Left hindlimb (tissue), 1 donor: ENCODE measurements around the gene AQP1.

Experiments used
- DNase-seq: peaks from one replicate; pipeline ENCODE4 v3.0.0-alpha.2; 2018

The AQP1 gene

DNA sequence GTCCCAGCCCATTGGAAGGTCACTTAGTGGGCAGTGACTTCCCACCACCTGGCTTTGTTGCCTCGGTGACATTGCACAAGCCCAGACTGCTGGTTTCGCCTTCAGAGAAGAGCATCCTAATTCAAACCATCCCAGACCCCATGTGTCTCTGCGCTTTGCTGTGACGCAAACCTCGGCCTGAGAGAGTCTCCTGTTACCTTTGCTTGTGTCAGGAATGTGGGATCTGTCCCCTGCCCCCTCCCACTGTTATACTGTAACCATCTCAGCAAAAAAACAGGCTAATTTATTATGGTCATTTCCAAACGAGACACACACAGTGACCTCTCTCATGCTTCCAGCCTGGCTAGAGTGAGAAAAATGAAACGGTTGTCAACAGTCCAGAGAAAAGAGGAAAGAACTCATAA lies 25.0 kb upstream of the AQP1 start:
- no peak for DNase-seq

DNA sequence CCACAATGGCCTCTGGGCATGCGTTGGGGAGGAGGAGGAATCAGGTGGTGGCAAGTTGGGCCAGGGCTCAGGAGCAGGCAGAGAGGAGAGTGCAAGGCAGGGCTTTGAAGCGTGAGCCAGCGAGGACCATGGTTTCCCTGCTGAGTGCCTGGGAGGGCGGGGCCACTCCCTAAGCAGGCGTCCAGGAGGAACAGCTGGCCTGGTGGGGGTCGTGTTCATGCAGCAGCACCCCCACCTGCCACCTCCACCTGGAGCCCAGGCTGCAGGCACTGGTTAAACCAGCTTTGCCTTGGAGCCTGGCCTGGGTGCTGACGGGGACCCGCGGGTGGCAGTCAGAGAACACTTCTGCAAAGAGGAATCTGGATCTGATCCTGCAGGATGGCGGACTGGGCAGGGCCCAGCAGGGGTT lies 24.2 kb upstream of the AQP1 start:
- DNase-seq = no peak

DNA sequence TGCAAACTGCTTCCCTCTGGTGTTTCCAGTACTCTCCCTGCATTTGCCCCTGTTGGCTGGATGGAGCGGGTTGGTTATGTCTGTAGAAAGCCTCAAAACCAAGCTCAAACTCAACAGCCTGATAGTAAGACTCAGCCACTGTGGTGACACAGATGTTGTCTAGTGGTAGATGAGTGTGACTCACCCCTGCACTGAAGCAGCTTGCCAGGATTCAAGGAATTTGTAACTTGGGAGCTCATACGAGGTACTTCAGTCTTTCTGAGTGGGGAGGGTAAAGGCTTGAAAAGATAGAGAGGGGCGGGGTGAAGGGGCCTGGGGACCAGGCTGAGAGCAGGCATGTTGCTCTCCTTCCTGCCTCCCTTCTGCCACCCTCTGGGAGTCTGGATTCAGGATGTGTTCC lies 22.9 kb upstream of the AQP1 start:
- no peak for DNase-seq

DNA sequence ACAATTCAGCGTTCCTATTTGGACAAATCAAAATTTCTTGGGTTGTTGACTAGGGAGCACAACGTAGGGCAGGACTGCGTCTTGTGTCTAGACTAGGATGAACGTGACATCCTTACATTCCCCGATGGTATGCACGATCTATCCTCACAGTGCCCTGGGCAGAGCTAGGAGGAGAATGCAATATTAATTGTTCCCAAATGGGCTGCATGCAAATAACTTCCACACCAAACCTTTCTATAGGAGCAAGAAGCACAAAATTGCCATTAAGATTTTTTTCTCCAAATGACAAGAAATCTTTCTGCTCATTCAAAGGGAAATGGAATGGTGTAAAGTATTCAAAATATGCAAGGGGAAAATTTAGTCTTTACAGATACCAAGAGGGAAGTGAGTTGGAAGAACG lies 21.4 kb upstream of the AQP1 start:
- DNase-seq = no peak

DNA sequence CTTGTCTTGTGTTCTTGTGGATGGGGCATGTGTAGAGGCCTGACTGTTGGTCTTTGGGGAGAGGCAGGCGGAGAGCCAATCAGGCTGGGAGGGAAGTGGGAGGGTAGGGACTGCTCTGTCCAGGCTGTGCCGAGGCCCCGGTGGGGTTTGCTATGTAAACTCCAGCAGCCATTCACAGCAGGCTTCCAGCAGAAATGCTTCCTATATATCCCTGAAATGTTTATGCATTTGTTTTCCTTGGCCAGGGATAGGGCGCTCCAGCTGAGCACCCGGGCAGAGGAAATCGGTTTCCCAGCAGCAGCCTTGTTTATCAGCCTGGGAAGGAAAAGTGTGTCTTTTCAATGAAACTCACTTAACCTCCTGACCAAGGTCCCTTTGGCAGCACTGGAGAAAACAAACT lies 18.3 kb upstream of the AQP1 start:
- DNase-seq = peak; percentile 85

DNA sequence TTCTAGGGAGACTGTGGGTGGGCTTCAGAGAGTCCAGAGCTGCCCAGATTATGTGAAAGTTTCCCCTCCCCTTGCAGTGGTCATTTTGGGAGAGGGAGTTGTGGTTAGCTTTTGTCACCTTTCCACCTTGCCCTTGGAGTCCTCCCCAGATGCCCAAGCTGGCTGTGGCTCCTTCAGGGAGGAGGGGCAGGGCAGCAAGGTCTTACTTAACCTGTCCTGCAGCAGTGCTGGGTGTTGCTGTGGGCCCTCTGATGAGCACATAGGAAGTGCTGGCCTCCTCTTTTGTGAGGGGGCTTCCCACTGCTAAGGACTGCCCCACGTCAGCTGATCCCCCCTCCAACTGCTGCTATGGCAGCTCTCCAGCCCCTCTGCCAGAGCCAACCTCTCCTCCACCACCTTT lies 17.6 kb upstream of the AQP1 start:
- DNase-seq = no peak

DNA sequence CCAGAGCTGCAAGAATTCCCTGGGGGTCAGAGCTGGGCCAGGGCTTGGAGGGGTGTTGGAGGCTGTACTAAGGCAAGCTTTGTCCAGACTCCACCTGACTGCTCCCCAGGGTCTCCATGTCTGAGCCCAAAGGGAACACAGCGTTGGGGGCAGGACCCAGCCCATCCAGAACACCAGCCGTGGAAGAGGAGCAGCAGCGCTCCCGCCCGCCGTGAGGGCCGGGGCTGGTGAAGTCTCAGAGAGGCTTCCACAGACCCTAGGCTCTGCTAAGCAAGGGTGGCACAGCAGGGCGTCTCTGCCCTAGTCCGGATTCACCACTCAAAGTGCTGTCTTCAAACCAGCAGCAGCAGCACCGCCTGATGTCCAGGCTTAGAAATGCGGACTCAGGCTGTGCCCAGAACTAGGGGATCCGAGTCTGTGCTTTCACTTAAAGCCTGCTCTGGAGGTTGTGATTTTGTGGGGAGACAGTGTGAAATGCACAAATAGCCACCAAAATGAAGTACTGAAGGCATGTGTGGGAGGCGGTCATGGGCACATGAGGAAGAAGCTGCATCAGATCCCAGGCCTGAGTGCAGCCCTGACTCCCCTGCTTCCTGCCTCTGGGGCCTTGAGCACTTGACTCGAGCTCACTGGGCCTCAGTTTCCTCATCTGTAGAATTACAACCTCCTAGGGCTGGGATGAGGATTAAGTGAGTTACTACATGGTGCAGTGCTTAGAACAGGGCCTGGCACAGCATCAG lies 16.6 kb upstream of the AQP1 start:
- DNase-seq = no peak

DNA sequence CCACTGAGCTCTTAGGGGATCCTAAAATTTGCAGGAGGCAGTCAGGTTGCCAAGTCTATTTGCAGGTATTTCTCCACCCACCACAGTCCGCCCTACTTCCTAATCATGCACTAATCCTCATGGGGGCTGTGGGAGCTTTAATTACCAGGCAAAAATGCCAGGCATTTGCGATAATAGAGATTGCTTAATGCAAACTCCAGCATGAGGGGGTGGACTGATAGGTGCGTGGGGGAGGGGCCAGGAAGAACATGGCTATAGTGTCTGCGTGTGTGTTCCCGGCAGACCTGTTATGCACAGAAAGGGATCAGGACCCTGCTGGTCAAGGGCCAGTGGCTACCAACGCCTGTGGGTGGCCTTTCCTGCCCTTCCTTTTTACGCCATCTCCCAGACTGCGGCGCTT lies 15.6 kb upstream of the AQP1 start:
- DNase-seq = no peak

DNA sequence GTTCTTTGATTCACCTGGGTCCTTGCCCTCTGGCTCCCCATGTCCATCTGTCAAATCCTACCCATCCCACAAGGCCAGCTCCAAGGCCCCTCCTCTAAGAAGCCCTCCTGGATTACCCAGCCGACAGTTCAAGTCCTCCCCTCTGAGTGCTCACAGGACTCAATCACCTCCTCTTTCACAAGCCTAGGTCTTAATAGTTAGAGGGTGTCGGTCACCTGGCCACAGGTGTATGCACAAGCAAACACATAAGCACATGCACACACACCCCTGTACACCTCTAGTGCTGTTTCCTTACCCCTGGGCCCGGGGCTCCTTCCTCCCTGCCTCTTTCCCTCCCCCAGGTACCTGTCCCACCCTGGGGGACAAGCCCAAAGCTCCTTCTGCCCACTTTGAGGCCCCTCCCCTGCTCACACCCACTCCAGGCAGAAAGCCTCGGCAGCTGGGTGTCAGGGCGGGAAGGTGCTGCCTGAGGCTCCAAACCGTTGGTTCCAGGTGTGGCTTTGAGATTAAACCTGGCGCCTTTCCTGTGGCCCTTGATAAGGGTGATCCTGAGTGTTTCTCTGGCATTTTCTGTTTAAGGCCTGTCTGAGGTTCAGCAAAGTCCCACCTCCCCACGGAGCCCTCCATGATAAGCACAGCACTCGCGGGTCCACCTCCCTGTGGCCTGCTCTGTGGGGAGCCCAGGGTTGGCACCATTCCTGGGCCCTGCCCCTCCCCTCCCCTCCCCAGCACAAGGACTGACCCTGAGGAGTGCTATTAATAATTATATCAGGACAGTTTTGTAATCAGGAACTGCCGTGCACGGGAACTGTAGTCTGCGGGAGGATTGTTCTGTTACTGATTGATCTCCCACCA lies 14.6 kb upstream of the AQP1 start:
- no peak for DNase-seq

DNA sequence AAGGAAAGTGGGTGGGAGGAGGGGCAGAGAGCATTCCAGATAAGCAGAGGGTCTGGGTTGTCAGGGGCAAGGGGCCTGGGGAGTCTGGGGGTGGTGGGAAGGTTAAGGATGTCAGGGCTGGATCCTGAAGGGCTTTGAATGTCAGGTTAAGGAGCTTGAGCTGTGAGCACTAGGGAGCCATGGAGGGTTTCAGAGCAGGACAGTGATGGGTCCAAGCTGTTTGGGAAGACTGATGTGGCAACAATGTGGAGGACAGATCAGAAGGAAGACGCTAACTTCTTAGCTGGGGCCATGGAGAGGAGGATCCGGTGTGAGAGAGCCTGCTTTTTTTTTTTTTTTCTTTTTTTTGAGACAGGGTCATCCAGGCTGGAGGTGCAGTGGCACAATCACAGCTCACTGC lies 13.9 kb upstream of the AQP1 start:
- no peak for DNase-seq

DNA sequence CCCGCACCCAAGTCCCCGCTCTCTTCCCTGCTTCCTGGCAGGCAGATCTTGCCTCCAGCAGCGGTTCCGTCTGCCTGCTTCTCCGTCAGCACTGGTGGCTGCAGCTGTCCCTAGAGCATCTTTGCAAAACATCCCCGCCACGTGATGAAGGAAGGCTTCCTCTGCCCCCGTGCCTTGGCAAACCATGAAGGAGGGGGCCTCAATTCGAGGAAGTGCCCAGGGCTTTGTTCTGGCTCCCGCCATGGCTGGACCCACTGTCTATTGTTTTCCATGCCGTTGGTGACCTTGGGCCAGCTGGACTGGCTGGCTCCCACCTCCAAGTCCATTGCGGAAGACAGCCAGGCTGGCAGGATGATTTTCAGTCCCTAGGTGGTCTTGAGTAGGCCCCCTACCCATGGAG lies 13.2 kb upstream of the AQP1 start:
- DNase-seq = no peak

DNA sequence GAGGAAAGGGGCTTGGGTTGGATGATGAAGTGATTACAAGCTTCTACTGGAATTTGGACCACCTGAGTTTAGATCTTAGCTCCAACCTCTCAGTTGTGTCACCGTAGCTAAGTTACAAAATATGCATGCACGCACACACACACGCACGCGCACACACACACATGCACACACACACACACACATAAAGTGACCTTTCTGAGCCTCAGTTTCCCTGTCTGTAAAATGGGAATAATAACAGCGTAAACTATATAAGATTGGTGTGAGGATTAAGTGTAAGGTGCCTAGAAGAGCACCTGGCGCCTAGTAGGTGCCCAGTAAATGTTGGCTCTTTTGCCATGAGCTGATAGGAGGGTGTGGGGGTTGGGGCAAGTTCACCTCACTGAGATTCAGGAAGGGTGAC lies 12.6 kb upstream of the AQP1 start:
- no peak for DNase-seq

DNA sequence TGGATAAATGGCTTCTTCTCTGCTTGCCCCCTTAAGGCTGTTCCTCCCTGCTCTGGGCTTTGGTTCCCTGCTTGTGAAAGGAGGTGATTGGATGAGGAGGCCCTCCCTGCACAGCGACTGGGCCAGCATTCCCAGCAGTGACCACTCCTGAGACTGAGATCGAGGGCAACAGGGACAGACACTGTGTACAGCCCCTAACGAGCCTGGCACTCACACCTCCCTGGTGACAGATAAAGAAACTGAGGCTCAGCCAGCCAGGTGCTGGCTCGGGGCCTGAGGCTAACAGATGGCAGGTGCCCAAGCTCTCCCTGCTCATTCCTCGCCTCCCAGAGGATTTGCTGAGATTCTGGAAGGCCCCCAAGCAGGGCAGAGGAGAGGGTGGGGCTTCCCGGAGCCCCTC lies 12.0 kb upstream of the AQP1 start:
- no peak for DNase-seq

DNA sequence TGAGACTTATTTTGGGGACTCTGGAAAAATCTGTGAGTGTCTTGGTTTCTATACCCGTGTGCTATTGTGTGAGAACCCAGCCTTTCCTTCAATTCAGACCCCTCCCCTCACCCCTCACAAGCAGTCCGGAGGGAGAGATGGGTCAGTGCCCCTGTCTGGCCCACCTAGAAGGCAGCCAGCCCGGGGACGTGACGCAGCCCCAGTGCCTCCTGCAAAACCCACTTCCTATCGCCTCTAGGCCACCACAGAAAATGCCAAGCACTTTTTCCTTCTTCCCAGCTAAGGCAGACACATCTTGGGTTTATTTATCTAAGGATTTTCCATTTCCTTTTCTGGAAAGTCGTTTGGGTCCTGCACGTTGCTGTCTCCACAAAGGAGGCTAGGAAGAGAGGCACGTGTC lies 11.6 kb upstream of the AQP1 start:
- no peak for DNase-seq

DNA sequence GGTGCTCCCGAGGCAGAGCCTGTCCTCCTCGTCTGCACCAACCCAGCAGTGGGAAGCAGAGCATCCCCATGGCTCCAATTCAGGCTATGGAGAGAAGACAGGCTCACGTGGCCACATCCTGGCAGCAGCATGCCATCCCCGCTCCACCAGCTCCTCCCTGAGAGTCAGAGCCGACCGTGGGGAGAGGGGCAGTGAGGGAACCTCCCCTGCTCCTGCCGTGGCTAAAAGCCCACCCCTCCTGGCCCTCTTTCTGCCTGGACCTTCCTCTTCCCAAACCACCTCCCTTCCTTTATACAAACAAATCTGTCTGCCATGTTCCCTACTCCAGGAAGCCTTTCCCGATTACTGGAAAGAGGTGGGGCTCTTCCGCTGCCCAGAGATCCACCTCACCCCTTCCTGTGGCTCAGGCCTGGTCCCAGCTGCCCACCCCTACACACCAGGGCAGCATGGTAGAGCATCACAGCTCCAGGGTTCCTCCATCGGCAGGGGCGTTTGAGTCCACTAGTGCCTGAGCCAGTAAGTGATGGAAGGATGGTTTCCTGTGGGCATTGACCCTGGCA lies 10.8 kb upstream of the AQP1 start:
- no peak for DNase-seq

DNA sequence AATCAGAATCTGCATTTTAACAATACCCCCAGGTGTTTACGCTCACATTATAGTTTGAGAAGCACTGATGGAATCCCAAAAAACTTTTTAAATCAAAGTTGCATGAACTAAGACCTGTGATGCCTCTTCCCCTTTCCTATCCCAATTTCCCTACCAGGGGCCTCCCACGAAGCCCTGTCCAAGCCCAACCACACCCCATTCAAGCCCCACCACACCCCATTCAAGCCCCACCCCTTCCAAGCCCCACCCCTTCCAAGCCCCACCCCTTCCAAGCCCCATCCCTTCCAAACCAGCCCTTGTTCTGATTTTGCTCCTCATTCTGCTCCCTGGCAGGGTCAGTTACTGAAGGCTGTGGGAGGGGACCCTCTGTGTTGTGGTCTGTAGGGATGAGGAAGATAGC lies 9.8 kb upstream of the AQP1 start:
- DNase-seq = no peak

DNA sequence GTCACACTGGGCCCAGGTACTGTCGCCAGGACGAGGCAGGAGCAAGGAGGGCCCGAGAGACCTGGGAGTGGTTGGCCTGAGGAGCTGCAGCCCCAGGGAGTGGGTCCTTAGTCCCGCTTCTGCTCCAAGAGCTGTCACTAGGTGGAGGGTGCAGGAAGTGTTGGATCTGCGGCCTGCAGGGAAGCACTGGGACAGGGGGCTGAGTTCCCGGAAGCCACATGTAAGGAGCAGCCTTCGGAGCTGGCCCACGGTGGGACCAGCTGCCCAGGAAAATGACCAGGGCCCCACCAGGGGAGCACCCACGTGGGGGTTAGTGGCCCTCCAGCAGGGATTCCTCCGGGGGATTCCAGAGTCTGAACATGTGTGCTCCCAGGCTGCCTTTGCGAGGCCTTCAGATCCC lies 9.2 kb upstream of the AQP1 start:
- no peak for DNase-seq

DNA sequence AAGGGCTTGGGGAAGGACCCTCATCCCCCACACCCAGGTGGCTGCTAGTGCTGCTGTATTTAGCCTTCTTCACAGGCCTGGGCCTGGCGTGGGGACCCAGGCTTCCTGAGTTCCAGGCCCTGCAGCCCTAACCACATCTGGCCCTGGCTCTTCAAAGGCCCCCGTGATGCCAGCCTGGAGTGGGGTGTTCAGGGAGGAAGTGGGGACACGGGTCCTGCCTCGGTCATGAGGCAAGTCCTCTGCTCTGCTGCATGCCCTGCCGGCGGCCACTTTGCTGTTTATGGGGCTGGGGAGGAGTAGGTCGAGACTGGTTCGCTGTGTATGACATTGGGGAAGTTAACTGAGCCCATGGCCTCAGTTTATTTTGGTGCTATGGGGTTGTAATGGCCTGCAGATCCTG lies 8.5 kb upstream of the AQP1 start:
- DNase-seq = no peak

DNA sequence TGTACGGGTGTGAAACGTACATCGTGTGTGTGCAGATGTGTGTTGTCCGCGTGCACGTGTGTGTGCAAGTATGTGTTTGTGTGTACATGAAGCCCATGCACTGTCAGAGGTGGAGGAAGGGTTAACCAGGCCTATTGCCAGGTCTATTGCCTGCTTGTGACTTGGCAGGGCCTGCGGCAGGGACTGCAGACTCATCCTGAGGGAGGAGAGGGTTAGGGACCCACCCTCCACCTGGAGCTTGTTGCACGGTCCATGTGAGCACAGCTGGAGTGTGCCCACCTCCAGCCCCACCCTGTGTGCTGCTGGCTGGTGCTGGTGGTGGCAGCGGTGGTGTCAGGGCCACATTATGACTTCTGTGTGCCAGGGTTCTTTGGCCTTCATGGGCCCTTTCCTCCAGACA lies 7.1 kb upstream of the AQP1 start:
- no peak for DNase-seq

DNA sequence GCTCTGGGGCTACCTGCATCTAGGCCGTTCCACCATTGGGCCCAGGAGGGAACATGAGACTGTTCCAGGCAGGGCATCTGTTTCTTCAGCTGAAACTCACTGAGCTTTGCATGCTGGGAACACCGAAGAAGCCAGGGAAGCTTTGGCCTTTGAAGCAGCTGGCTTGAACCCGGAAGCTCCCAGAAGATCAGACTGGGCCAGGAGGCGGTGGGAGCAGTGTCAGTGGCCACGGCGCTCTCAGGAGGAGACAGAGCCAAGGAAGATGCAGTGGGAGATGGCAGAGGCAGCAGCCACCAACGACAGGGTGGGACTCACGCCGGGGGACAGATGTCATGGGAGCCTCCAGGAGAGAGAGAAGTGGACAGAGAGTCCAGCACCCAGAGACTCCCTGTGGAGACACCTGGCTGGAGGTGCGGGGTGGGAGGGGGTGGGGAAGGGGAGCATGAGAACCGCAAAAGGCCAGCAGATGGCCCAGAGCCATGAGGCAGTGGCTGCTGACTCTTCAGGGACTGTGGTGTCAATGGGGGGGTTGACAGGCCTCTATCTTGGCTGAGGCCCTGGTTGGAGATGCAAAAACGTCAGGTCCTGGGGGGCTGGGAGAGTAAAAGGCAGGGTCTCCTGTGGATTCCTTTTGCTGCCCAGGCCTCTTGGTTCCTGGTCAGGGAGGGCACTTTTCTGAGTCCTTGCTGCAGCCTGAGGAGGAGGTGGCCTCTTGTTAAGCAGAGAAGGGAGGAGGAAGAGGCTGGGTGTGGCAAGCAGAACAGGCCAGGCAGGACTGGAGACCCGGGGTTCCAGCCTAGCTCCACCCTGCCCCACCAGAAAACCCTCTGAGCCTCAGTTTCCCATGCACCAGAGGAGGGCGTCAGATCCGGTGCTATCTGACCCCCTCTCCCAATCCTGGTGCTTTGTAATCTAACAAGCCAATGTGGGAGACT lies 6.3 kb upstream of the AQP1 start:
- no peak for DNase-seq

DNA sequence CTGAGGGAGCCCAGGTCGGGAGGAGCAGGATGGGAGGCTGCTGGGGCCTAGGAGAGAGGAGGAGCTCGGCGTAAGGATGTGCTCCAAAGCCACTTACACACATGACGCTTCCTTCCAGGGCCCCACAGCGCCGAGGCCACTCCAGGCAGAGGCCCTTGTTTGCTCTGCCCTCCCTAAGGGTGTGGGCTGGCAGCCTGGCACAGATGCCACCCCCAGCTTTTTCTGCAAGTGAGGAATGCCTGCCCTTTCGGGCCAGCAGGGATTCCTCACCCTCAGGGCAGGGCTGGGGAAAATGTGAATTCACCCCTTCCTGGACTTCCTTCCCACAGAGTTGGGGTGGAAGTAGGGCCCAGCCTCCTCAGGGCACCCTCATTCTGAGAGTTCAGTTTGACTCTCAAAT lies 5.6 kb upstream of the AQP1 start:
- DNase-seq = no peak

DNA sequence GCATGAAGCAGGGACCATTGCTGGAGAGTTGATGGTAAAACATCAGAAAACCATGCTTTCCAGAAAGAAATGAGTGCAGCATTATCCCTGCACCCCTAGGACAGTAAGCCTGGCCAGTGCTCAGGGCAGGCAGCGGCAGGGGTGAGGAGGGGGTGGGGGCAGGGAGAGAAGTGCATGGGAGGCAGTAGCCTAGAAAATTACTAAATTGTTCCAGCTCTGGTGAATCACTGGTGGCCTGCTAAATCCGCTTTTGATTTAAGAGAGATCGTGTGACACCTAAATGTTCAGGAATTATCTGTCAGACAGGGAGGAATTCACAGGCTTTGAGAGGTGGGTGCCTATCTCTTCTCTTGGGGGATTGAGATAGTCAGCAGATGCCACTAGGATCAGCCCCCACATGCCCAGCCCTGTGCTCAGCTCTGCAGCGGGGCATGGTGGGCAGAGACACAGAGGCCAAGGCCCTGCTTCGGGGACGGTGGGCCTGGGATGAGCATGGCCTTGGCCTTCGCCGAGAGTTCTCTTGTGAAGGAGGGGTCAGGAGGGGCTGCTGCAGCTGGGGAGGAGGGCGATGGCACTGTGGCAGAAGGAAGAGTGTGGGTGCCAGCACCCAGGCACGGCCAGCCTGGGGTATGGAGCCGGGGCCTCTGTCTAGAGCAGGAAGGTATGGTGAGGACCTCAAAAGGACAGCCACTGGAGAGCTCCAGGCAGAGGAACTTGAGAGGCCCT lies 5.0 kb upstream of the AQP1 start:
- DNase-seq = no peak
